ENCODE measurements around the gene B4GALNT4.

B4GALNT4 gene

GRCh38 chr11:381501-382072 is 12.3 kb downstream of the B4GALNT4 start:
- Histone ChIP-seq H3K36me3 (replicated peaks; ENCODE audit: insufficient read depth, low read length) (no peaks in the 10 kb centered on the region), H3K27me3 (replicated peaks; ENCODE audit: insufficient read depth, low read length) (peaks cover 72% of the 10 kb centered on the region), H2AFZ (ENCODE audit: low read length) (no peak overlapping the region), H3K4me2 (ENCODE audit: low read depth, low read length) (no peak overlapping the region), H3K27ac (ENCODE audit: low read length) (no peak overlapping the region), H3K4me1 (ENCODE audit: low read length) (no peaks in the 10 kb centered on the region), H3K79me2 (ENCODE audit: low read length) (no peaks in the 10 kb centered on the region), H3F3A (ENCODE audit: insufficient read depth, low read length) (no peaks in the 10 kb centered on the region), H3K4me3 (ENCODE audit: low read length) (no peak overlapping the region), H3K9me2 (replicated peaks; ENCODE audit: insufficient read depth, low read length) (no peaks in the 10 kb centered on the region), H3K9me3 (replicated peaks; ENCODE audit: insufficient read depth, low read length) (no peaks in the 10 kb centered on the region), H4K20me1 (ENCODE audit: insufficient read depth, low read length) (no peaks in the 10 kb centered on the region), H3K9ac (ENCODE audit: low read length) (no peak overlapping the region)
- no peak for TF ChIP-seq EZH2phosphoT487 (IDR thresholded peaks at IDR 0.05; ENCODE audit: low read length)
- no peak for TF ChIP-seq EZH2 (optimal IDR thresholded peaks at IDR 0.05; ENCODE audit: low read depth, low read length)
- TF ChIP-seq, protein P1, sequence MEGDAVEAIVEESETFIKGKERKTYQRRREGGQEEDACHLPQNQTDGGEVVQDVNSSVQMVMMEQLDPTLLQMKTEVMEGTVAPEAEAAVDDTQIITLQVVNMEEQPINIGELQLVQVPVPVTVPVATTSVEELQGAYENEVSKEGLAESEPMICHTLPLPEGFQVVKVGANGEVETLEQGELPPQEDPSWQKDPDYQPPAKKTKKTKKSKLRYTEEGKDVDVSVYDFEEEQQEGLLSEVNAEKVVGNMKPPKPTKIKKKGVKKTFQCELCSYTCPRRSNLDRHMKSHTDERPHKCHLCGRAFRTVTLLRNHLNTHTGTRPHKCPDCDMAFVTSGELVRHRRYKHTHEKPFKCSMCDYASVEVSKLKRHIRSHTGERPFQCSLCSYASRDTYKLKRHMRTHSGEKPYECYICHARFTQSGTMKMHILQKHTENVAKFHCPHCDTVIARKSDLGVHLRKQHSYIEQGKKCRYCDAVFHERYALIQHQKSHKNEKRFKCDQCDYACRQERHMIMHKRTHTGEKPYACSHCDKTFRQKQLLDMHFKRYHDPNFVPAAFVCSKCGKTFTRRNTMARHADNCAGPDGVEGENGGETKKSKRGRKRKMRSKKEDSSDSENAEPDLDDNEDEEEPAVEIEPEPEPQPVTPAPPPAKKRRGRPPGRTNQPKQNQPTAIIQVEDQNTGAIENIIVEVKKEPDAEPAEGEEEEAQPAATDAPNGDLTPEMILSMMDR (IDR thresholded peaks at IDR 0.05; ENCODE audit: low read length): no peak
- no peak for DNase-seq

DNA sequence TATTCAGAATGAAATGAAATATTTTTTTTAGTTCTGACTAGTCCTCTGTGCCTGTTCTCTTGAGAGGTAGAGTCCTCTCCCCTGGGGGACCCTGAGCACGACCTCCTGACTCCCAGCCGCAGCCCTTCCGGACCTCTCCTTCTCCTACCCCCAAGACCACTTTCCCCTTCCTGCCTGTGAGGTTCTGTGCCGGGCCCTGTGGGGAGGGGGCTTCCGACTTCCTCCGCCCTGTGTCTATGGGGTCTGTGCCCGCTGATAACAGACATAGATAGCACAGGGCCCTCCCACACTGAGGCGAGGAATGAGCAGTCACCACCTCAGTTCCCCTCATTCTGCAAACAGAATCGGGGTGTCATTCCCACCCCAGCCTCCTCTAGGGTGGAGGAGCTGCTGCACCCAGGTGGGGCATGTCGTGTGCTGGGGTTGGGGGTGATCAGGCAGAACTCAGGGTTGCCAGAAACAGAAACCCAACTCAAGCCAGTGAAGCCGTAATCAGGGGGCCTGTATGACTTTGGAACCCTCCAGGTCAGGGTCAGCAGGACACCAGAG is 12.9 kb downstream of the B4GALNT4 start:
- H3K4me2 ChIP-seq (ENCODE audit: low read depth, low read length): no peak overlapping the region
- TF ChIP-seq EZH2phosphoT487 (IDR thresholded peaks at IDR 0.05; ENCODE audit: low read length) (no peak), EZH2 (optimal IDR thresholded peaks at IDR 0.05; ENCODE audit: low read depth, low read length) (no peak)
- TF ChIP-seq, protein P1 (IDR thresholded peaks at IDR 0.05; ENCODE audit: low read length): no peak
- H3K4me1 ChIP-seq (ENCODE audit: low read length): no peaks in the 10 kb centered on the region
- no peak overlapping the region for H3K27ac ChIP-seq (ENCODE audit: low read length)
- H3K36me3 ChIP-seq (replicated peaks; ENCODE audit: insufficient read depth, low read length): no peaks in the 10 kb centered on the region
- no peaks in the 10 kb centered on the region for H3K79me2 ChIP-seq (ENCODE audit: low read length)
- no peak overlapping the region for H3K4me3 ChIP-seq (ENCODE audit: low read length)
- no peak overlapping the region for H2AFZ ChIP-seq (ENCODE audit: low read length)
- H3K9ac ChIP-seq (ENCODE audit: low read length): no peak overlapping the region
- H3K27me3 ChIP-seq (replicated peaks; ENCODE audit: insufficient read depth, low read length): peaks cover 78% of the 10 kb centered on the region
- DNase-seq: no peak
- no peaks in the 10 kb centered on the region for H3K9me2 ChIP-seq (replicated peaks; ENCODE audit: insufficient read depth, low read length)
- H4K20me1 ChIP-seq (ENCODE audit: insufficient read depth, low read length): no peaks in the 10 kb centered on the region
- H3K9me3 ChIP-seq (replicated peaks; ENCODE audit: insufficient read depth, low read length): no peaks in the 10 kb centered on the region
- H3F3A ChIP-seq (ENCODE audit: insufficient read depth, low read length): no peaks in the 10 kb centered on the region

DNA sequence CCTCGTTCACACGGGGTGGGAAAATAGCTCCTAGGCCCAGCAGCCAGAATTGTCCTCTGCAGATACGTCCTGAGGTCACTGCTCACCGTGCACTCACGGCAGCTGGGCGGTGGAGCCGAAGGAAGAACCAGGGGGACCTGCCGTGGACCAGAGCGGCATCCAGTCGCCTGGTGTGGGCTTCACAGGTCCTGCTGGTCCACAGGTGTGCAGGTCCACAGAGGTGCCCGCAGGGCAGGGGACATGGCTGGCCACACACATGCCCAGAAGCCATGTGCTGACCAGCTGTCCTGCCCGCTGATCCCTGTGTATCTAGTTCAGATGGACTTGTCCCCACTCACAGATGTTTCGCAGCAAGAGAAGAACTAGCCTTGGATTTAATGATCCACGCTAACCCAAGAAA is 14.1 kb downstream of the B4GALNT4 start:
- no peaks in the 10 kb centered on the region for H3K79me2 ChIP-seq (ENCODE audit: low read length)
- DNase-seq: no peak
- H4K20me1 ChIP-seq (ENCODE audit: insufficient read depth, low read length): no peaks in the 10 kb centered on the region
- H2AFZ ChIP-seq (ENCODE audit: low read length): no peak overlapping the region
- H3K36me3 ChIP-seq (replicated peaks; ENCODE audit: insufficient read depth, low read length): no peaks in the 10 kb centered on the region
- TF ChIP-seq, protein P1 (IDR thresholded peaks at IDR 0.05; ENCODE audit: low read length): no peak
- TF ChIP-seq EZH2 (optimal IDR thresholded peaks at IDR 0.05; ENCODE audit: low read depth, low read length) (no peak), EZH2phosphoT487 (IDR thresholded peaks at IDR 0.05; ENCODE audit: low read length) (no peak)
- no peak overlapping the region for H3K9ac ChIP-seq (ENCODE audit: low read length)
- no peak overlapping the region for H3K4me2 ChIP-seq (ENCODE audit: low read depth, low read length)
- no peaks in the 10 kb centered on the region for H3K9me2 ChIP-seq (replicated peaks; ENCODE audit: insufficient read depth, low read length)
- no peak overlapping the region for H3K27ac ChIP-seq (ENCODE audit: low read length)
- peaks cover 84% of the 10 kb centered on the region for H3K27me3 ChIP-seq (replicated peaks; ENCODE audit: insufficient read depth, low read length)
- H3K9me3 ChIP-seq (replicated peaks; ENCODE audit: insufficient read depth, low read length): no peaks in the 10 kb centered on the region
- H3F3A ChIP-seq (ENCODE audit: insufficient read depth, low read length): no peaks in the 10 kb centered on the region
- H3K4me3 ChIP-seq (ENCODE audit: low read length): no peak overlapping the region
- no peaks in the 10 kb centered on the region for H3K4me1 ChIP-seq (ENCODE audit: low read length)
